HG03457 (cell line): ENCODE data around the gene VSIR.

Source experiments
- ATAC-seq: cut with Tn5 transposase; IDR thresholded peaks from one replicate; pipeline ENCODE4 v1.9.1; 2021; ENCODE audit warnings: moderate number of reproducible peaks; ENCODE audit not compliant: unreplicated experiment

Gene VSIR

DNA sequence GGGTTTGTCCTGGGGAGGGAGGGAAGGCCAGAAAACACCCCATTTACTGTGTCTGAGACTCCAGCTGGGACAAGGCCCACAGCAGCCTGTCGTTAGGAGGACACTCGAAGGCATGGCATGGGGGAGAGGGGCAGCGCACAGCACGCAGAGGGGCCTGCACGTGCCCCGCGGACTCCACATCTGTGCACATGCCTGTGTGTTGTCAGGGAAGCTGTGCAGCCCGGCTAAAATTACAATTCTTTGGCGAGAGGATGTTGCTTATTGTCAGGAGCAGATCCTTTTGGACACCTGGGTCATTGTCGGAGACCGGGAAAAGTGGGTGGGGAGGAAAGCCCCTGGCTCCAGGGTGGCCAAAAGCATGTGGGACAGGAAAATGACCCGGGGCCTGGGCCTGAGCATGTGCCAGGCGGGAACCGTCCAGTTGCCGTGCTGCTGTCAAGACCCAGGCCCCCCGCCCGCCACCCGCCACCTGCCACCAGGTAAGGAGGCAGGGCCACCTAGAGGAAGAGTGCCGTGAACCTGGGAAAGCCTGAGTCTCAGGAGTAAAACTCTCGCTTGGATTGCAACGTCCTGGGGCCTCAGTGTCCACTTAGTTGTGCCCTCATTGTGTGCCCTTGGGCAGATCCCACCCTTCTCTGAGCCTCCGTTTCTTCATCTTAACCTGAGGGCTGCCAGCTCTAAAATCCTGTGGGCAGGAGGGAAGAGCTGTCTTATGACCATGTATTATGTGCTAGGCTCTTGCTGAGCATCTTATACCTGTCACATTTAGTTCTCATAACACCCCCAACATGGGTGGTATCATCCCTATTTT, 7.2 kb downstream of the VSIR start:
- no peak for ATAC-seq

DNA sequence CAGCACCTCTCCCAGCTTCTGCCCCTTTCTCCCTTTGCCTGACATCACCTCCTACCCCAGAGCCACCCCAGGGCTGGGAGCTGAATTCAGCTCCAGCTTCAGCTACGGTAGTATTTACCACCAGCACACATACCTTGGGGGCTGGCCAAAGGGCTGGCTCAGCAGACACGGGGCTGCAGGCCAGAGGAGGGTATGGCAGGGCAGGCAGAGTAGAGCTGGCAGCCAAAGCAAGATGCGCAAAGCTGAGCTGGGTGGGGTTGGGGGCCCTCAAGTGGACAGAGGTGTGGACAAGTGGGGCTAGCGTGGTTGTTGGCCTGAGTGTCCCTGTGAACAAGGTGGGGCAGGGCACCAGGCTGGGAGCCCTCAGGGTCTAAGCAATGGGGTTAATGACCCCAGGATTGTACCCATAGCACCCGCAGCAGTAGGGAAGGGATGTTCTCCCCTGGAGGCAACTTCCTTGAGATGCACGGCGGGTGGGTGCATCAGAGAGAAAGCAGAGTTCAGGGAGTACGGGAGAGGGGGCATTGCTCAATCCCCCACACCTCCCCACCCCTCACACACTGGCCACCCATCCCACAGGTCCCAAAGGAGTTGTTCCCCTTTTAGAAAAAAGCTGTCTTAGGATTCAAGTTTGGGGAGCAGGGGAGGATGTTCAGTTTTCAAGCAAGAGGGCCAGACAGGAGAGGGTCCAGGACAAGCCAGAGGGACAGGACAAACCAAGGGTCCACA, 8.0 kb downstream of the VSIR start:
- ATAC-seq = no peak

- no peak for ATAC-seq
Measured at GRCh38 chr10:71763352-71764127, 9.8 kb downstream of the VSIR start.

DNA sequence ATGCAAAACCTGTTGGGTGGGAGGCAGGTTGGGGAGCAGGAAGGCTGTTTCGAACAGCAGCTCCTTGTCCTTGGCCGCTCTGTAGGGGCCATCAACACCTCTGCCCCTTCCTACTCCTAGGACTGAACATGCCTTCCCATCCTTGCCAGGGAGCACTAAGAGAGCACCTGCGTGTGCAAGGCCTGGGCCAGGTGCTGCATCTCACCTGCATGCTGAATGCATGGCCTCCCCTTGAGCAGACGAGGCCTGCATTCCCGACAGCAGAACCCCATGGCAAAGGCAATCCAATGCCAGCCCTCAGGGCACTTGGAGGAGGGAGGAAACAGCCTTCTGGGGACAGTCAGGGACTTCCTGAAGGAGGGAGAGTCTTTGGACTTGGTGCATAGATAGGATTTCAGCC, 11.0 kb downstream of the VSIR start:
- no peak for ATAC-seq

GRCh38 chr10:71761541-71762113, 11.7 kb downstream of the VSIR start:
- ATAC-seq = no peak

- no peak for ATAC-seq
Measured at GRCh38 chr10:71761105-71761511, 12.2 kb downstream of the VSIR start.

GRCh38 chr10:71757399-71757922, 15.9 kb downstream of the VSIR start:
- no peak for ATAC-seq

GRCh38 chr10:71756311-71757191, 16.8 kb downstream of the VSIR start:
- ATAC-seq = no peak

DNA sequence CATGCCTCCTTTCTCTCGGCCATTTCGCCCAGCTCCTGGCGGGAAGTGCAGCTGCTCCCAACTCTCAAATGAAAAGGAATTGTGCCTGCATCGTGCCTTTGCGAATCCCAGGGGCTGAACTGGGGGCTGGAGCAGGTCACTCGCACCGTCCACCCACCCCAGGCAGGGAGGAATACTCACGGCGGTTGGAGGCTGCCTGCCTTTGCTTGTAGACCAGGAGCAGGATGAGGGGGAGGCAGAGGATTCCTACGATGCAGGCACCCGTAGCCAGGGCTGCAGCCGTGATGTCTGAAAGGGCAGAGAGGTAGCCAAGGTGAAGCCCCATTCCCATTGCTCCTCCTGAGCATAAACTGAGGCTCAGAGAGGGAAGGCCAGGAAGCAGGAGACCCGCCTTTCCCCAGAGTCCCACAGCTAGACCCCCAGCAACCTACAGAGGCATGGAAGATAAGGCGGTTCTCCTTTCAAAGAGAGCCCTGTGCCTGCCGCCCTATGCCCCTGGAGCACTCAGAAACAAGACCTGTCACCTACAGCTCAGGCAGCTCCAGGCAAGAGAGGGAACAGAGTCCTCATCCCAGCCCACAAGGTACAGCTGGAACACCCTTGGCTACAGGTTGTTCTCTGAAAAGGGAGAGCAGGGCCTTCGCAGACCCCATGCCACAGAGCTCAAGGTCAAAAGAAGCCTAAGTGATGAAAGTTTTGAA, 18.0 kb downstream of the VSIR start:
- no peak for ATAC-seq

DNA sequence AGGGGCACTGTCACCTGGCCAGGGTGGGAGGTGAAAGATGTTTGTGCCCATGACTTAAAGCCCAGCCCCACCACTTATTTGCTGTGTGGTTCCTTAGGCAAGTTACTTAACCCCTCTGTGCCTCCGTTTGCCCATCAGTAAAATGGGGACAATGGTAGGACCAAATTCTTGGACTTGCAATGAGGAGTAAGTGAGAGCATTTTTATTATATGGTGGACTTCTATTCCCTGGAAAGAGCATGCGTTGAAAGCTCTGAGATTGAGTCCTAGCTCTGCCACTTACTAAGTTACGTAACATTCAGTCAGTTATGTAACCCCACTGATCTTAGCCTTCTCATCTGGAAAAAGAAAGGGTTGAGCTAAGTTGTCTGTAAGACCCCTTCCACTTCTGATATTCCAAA, 18.8 kb downstream of the VSIR start:
- ATAC-seq = no peak

- ATAC-seq = no peak
Measured at GRCh38 chr10:71753960-71754505, 19.3 kb downstream of the VSIR start.

DNA sequence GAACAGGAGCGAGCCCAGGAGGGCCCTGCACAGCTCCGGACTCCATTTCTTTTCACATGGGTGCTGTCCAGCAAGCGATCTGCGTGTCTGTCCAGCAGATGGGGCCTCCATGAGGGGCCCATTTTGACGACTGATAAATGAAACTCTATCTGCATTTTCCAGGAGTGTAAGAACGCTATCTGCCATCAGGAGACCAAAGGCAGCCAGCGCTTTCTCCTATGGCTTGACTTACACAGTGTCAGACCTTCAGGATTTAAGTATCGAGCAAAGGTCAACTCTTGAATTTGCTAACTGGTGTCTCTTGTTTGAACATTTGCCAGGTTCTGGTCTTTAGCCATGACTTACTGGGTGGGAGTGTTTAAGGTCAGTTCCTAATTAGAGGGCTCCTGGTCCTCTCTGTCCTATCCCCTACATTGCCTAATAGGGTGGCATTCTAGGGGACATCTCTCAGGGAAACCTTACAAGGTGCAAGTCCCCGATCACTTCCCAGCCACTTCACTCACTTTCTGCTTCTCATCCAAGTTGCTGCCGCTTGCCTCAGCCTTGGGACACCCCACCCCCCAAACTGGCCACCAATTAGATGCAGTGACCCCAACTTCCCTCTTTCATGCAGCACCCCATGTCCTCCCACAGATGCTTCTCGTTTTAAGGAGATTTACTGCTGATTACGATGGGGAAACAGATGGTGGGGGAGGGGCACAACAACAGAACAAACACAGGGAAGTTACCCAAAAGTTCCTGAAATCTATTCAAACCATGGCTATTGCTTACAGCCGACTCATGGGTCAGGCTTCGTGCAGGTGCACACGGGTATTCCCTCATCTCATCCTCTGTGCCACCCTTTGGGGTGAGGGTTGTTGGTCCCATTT, 20.0 kb downstream of the VSIR start:
- no peak for ATAC-seq

DNA sequence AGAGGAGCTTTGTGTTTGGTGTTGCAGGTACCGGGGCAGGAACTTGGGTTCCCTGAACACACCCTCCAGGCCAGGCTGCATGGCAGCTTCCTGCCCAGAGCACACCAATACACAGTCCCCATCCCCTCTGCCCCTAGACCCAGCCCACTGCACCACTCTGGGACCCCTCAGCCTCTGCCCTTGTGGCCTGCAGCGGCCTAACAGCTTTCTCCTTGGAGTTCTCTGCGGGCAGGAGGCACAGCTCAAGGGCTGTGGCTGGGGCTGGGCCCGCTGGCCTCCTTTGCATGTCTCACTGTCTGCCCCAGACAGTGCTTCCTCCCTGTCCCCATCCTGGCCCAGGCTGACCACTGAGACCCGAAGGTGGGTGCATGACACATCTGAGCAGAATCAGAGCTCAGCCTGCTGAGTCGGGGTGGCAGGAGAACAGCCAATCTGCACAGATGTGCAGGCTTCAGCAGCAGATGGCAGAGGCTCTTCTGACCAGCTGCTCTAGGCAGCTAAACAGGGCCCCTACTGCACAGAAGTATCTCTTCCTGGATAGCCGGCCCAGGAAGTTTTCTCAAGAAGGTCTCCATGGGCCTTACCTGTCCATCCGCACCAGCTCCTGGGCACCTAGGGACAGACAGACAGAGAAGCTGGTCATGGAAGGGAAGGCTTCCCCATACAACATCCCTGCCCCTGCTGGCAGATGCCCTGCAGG, 20.8 kb downstream of the VSIR start:
- ATAC-seq = no peak

- ATAC-seq = no peak
Measured at GRCh38 chr10:71751515-71752224, 21.6 kb downstream of the VSIR start.

DNA sequence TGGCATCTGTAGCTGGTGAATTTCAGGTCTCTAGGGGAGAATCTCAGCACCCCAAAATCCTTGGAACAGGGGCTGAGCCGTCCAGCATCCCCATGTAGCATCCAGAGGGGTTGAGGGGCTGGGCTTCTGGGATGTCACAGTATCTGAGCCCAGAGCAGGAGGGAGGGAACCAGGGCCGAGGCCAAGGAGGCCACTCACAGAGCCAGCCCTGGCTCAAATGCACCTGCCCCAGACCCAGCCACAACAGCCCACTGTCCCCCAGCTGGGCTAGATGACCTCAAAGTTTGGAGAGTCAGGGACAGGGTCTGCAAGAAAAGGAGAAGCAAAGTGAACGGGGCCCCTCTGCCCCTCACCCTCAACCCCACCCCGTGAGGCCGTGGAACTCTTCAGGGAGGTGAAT, 22.3 kb downstream of the VSIR start:
- no peak for ATAC-seq

- ATAC-seq = no peak
Measured at GRCh38 chr10:71750124-71750841, 23.0 kb downstream of the VSIR start.
